ENCODE measurements around the gene LY86. TPM values are rescaled to one million over a fixed set of nuclear protein-coding genes. Genes with fewer than 3 reads are reported as not detected.

LY86 gene
- total and polyA plus RNA-seq, 9 of the 15 experiments (the other 6 are each of a cell fraction or from before 2014, with no cell fraction given): 0.08 to 0.20 TPM; not detected in 7

- TF ChIP-seq ZBTB5 (IDR thresholded peaks at IDR 0.05) (no peak), ZC3H4 (CRISPR knock-in tag; IDR thresholded peaks at IDR 0.05; ENCODE audit: borderline replicate concordance) (no peak), POLR2H (tag; IDR thresholded peaks at IDR 0.05; ENCODE audit: low read depth) (no peak), STAG1 (CRISPR knock-in tag; IDR thresholded peaks at IDR 0.05; ENCODE audit: borderline replicate concordance) (peak; percentile 26; the same call in 1 of the 2 replicates), ARID1B (IDR thresholded peaks at IDR 0.05) (peak; percentile 39; the same call in 1 of the 2 replicates), DEAF1 (CRISPR knock-in tag; IDR thresholded peaks at IDR 0.05) (peak; percentile 75), ATF4 (CRISPR knock-in tag; IDR thresholded peaks at IDR 0.05) (peak; percentile 86), MAFF (IDR thresholded peaks at IDR 0.05; ENCODE audit: low read length) (no peak), SNIP1 (IDR thresholded peaks at IDR 0.05; ENCODE audit: low read depth) (no peak), PREB (CRISPR knock-in tag; IDR thresholded peaks at IDR 0.05) (no peak), CHAMP1 (IDR thresholded peaks at IDR 0.05) (no peak), BACH1 (tag; IDR thresholded peaks at IDR 0.05) (no peak), PHF21A (IDR thresholded peaks at IDR 0.05; ENCODE audit: borderline replicate concordance, low read depth) (no peak), ETV6 (IDR thresholded peaks at IDR 0.05; ENCODE audit: borderline replicate concordance in 1 of 2, low read depth in 2 of 2, low read length in 1 of 2) (no peak), ETV6 (CRISPR knock-in tag; IDR thresholded peaks at IDR 0.05; ENCODE audit: borderline replicate concordance) (no peak), FOXP1 (CRISPR knock-in tag; IDR thresholded peaks at IDR 0.05) (no peak), PRPF4 (IDR thresholded peaks at IDR 0.05; ENCODE audit: insufficient read depth, low read depth, low read length, poor library complexity, severe bottlenecking) (no peak), ZKSCAN1 (IDR thresholded peaks at IDR 0.05; ENCODE audit: low read depth, low read length) (no peak), TCF3 (CRISPR knock-in tag; IDR thresholded peaks at IDR 0.05) (no peak; the same call in 1 of the 2 replicates), ZFP36 (IDR thresholded peaks at IDR 0.05; ENCODE audit: low read depth, low read length, partially characterized antibody) (peak; percentile 9)
Observed at GRCh38 chr6:6556738-6557503, 31.6 kb upstream of the LY86 start (continued).
